HG03097 (cell line): ENCODE results near the gene PRKG1.

ENCODE experiments used
- ATAC-seq: cut with Tn5 transposase; IDR thresholded peaks from one replicate; pipeline ENCODE4 v1.9.1; 2021; ENCODE audit not compliant: unreplicated experiment, low FRiP score

PRKG1 gene

GRCh38 chr10:52313256-52313932, 1239.1 kb downstream of the PRKG1 start:
- no peak for ATAC-seq

GRCh38 chr10:52313933-52314821, 1239.9 kb downstream of the PRKG1 start, which contains the start of gene DKK1:
TSS of gene DKK1 (plus strand) at chr10:52314281. CDS start at chr10:52314435, 154 bp downstream.
- no peak for ATAC-seq

- no peak for ATAC-seq
Observed at GRCh38 chr10:52314822-52315552, 1240.7 kb downstream of the PRKG1 start.

- no peak for ATAC-seq
Observed at GRCh38 chr10:52316001-52316400, 1241.7 kb downstream of the PRKG1 start.

GRCh38 chr10:52316500-52316899, 1242.2 kb downstream of the PRKG1 start:
- ATAC-seq: no peak

- ATAC-seq: no peak
Observed at GRCh38 chr10:52318136-52318701, 1243.9 kb downstream of the PRKG1 start.

- no peak for ATAC-seq
Observed at GRCh38 chr10:52318822-52319464, 1244.7 kb downstream of the PRKG1 start.

- ATAC-seq: no peak
Observed at GRCh38 chr10:52319926-52320325, 1245.6 kb downstream of the PRKG1 start.

- ATAC-seq: no peak
Observed at GRCh38 chr10:52322323-52322722, 1248.0 kb downstream of the PRKG1 start.

GRCh38 chr10:52322936-52323335, 1248.6 kb downstream of the PRKG1 start:
- no peak for ATAC-seq

- ATAC-seq: no peak
Observed at GRCh38 chr10:52326382-52326781, 1252.1 kb downstream of the PRKG1 start.

GRCh38 chr10:52331638-52332364, 1257.5 kb downstream of the PRKG1 start:
- ATAC-seq: no peak

GRCh38 chr10:52332815-52333214, 1258.5 kb downstream of the PRKG1 start:
- ATAC-seq: no peak

- ATAC-seq: no peak
Observed at GRCh38 chr10:52334595-52334994, 1260.3 kb downstream of the PRKG1 start.

GRCh38 chr10:52335665-52336064, 1261.4 kb downstream of the PRKG1 start:
- ATAC-seq: no peak

- no peak for ATAC-seq
Observed at GRCh38 chr10:52337225-52337624, 1262.9 kb downstream of the PRKG1 start.

GRCh38 chr10:52343439-52343838, 1269.2 kb downstream of the PRKG1 start:
- no peak for ATAC-seq

- ATAC-seq: no peak
Observed at GRCh38 chr10:52346394-52347326, 1272.4 kb downstream of the PRKG1 start.

- no peak for ATAC-seq
Observed at GRCh38 chr10:52347327-52347667, 1273.0 kb downstream of the PRKG1 start.
